ENCODE data around the gene ZNF276.
"Not testable (repeated sequence)": the region's sequence is repeated elsewhere in the genome, so short reads cannot be mapped to it uniquely, and the experiment has no call there.

ZNF276 gene, protein sequence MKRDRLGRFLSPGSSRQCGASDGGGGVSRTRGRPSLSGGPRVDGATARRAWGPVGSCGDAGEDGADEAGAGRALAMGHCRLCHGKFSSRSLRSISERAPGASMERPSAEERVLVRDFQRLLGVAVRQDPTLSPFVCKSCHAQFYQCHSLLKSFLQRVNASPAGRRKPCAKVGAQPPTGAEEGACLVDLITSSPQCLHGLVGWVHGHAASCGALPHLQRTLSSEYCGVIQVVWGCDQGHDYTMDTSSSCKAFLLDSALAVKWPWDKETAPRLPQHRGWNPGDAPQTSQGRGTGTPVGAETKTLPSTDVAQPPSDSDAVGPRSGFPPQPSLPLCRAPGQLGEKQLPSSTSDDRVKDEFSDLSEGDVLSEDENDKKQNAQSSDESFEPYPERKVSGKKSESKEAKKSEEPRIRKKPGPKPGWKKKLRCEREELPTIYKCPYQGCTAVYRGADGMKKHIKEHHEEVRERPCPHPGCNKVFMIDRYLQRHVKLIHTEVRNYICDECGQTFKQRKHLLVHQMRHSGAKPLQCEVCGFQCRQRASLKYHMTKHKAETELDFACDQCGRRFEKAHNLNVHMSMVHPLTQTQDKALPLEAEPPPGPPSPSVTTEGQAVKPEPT

GRCh38 chr16:89720813-89721545 is at the start of gene ZNF276, which contains the start of gene VPS9D1:
Gene ZNF276, plus strand, starts transcription at chr16:89721537. Its CDS starts 104 bp downstream, at chr16:89721641.
Gene VPS9D1, minus strand, starts transcription at chr16:89720898. Its CDS starts 37 bp downstream, at chr16:89720861.
- DNase-seq (ENCODE audit: low read depth, low spot score) = peak; percentile 69

DNA sequence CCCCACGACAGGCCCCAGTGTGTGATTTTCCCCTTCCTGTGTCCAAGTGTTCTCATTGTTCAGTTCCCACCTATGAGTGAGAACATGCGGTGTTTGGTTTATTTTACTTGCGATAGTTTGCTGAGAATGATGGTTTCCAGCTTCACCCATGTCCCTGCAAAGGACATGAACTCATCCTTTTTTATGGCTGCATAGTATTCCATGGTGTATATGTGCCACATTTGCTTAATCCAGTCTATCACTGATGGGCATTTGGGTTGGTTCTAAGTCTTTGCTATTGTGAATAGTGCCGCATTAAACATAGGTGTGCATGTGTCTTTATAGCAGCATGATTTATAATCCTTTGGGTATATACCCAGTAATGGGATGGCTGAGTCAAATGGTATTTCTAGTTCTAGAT is 49.8 kb upstream of the ZNF276 start:
- not testable (repeated sequence) for DNase-seq (ENCODE audit: low read depth, low spot score)

- DNase-seq (ENCODE audit: low read depth, low spot score) = no peak
Observed at GRCh38 chr16:89672177-89672941, 49.0 kb upstream of the ZNF276 start.

DNA sequence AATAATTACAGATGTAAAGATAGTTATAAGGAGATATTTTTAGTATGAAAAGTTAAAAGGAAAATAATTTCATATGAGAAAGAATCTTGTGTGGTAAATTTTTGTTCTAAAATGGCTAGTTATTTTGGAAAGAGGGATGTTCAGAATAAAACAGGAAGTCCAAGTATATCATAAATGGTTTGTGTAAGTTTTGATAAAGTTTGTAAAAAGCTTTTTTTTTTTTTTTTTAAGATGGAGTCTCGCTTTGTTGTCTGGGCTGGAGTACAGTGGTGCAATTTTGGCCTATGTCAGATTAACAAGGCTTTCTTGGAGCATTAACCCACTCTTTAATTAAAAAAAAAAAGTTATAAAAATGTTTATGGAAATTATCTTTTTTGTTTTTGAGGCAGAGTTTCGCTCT is 43.1 kb upstream of the ZNF276 start:
- DNase-seq (ENCODE audit: low read depth, low spot score) = no peak

DNA sequence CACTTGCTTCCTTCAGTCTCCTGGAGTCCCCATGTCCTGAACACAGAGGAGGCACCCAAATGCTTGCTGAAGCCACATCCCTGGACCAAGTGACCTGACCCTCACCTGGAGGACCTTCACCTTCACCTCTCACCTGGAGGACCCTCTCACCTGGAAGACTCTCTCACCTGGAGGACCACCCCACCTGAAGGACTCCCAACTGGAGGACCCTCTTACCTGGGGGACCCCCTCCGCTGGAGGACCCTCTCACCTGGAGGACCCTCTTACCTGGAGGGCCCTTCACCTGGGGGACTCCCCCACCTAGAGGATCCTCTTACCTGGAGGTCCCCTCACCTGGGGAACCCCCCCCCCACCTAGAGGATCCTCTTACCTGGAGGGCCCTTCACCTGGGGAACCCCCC is 35.4 kb upstream of the ZNF276 start:
- DNase-seq (ENCODE audit: low read depth, low spot score) = no peak

- DNase-seq (ENCODE audit: low read depth, low spot score) = peak; percentile 84
Observed at GRCh38 chr16:89686520-89687091, 34.7 kb upstream of the ZNF276 start, which contains the start of gene CDK10. Gene CDK10, plus strand, starts transcription at chr16:89686689. Its CDS starts 22 bp downstream, at chr16:89686711.

DNA sequence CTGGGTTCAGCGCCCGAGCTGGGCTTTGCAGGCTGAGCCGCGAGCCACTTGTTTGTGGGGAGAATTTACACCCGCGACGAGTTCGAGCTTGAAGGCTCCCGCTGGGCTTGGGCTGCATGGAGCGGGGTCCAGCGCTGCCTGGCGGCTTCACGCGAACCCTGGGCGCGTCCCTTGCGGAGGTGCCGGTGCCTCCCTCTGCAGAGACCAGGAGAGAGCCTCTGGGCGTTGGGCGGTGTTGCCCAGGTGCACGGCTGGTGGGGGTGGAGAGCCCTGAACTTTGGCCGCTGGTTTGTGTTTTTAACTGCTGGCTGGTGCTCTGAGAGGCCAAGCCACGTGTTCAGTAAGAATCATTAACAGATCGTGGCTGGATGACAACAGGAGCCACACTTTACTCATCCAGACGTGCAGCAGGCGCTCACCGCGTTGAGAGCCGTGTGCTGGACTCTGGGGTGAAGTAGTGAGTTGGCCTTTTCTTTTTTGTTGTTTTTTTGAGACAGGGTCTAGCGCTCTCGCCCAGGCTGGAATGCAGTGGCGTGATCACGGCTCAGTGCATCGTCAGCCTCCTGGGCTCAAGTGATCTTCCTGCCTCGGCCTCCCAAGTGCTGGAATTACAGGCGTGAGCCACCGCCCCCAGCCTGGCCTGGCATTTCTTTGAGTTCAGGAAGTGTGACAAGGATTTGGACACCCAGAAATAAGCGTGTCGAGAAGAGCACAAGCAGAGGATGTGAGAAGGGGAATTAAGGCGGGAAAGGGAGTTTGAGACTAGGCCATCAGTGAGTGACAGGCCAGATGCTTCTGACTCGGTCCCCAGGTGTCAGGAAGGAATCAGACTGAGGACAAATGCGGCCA is 34.0 kb upstream of the ZNF276 start:
- no peak for DNase-seq (ENCODE audit: low read depth, low spot score)

GRCh38 chr16:89688395-89688794 is 32.9 kb upstream of the ZNF276 start:
- DNase-seq (ENCODE audit: low read depth, low spot score) = no peak

GRCh38 chr16:89689142-89689541 is 32.2 kb upstream of the ZNF276 start:
- no peak for DNase-seq (ENCODE audit: low read depth, low spot score)

- not testable (repeated sequence) for DNase-seq (ENCODE audit: low read depth, low spot score)
Observed at GRCh38 chr16:89689621-89690020, 31.7 kb upstream of the ZNF276 start.

- no peak for DNase-seq (ENCODE audit: low read depth, low spot score)
Observed at GRCh38 chr16:89690392-89690901, 30.9 kb upstream of the ZNF276 start.

DNA sequence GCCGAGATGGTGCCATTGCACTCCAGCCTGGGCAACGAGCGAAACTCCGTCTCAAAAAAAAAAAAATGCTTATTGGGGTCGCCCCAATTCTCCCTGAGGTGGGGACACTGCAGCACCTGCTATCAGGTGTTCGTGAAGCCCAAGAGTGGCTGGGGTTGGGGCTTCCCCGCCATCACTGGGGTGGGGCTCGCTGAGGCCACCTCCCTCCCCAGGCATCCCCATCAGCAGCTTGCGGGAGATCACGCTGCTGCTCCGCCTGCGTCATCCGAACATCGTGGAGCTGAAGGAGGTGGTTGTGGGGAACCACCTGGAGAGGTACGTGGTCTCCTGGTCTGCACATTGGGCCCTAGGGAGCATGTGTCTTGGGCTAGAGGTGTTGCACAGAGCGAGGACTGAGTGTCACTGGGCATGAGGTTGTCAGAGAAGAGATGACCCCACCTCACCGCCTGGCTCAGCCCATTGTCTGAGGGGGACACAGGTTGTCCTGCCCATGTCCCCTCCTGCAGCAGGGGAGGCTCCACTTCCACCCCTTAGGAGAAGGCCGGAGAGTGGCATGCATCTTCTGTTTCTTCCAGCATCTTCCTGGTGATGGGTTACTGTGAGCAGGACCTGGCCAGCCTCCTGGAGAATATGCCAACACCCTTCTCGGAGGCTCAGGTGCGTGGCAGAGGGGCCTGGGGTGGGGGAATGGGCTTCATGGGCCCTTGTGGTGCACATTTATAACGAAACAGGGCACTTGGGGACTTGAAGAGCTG is 29.9 kb upstream of the ZNF276 start:
- no peak for DNase-seq (ENCODE audit: low read depth, low spot score)

DNA sequence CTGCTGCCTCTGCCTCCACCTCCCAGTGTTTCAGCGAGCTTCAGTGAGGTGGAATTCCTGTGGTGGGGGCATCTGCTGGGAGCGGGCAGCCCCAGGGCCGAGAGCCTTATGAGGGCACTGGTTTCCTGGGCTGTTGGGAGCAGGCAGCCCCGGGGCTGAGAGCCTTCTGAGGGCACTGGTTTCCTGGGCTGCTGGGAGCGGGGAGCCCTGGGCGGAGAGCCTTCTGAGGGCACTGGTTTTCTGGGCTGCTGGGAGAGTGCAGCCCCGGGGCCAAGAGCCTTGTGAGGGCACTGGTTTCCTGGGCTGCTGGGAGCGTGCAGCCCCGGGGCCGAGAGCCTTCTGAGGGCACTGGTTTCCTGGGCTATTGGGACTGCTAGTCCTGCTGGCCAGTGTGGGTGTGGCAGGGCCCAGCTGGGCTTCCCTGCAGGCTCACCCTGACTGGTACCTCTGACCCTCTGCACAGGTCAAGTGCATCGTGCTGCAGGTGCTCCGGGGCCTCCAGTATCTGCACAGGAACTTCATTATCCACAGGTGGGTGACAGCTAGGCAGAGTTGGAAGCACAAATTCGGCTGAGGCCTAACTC is 29.3 kb upstream of the ZNF276 start:
- DNase-seq (ENCODE audit: low read depth, low spot score) = no peak

DNA sequence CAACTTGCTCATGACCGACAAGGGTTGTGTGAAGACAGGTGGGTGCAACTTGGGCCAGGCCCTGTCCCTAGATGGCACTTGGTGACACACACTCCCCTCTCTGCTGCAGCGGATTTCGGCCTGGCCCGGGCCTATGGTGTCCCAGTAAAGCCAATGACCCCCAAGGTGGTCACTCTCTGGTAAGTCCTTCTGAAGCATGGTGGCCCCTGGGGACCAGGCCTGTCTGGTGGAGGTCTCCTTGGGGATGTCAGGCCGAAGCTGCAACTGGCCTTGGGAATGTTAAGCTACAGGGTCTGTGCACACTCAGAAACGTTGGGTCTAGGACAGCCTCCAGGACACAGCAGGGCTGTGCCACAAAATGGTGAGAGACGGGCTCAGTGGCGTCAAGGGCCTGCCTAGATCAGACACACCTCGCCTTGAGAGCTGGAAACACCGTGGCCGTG is 28.0 kb upstream of the ZNF276 start:
- DNase-seq (ENCODE audit: low read depth, low spot score) = no peak

DNA sequence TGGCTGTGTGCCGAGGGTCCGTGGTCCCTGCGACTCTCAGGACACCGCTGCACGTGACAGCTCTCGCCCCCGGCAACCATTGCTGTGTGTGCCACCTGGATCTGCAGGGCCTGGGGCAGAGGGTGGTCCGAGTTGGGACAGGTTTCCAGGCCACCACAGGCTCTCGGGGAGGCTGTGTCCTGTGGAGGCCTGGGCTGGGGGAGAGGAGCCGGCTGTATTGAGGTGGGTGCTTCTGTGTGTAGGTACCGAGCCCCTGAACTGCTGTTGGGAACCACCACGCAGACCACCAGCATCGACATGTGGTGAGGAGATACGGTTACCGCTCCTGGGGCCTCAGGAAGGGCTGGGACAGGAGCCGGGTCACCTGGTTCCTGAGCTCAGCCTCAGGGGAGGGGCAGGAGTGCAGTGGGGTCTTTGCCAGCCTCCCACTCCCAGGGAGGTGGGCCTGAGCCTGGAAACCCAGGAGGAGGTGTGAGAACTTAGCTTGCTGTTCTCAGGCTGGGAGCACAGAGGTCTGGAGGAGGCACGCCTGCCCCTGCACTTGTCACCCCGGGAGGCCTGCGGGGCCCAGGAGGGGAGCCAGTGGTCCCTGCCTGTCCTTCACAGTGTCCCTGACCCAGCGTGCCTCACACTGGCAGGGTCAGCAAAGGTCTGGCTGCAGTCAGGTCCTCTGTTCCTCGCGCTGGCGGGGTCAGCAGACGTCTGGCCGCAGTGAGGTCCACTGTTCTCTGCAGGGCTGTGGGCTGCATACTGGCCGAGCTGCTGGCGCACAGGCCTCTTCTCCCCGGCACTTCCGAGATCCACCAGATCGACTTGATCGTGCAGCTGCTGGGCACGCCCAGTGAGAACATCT is 27.2 kb upstream of the ZNF276 start:
- DNase-seq (ENCODE audit: low read depth, low spot score) = no peak

GRCh38 chr16:89694784-89695085 is 26.6 kb upstream of the ZNF276 start:
- DNase-seq (ENCODE audit: low read depth, low spot score) = not testable (repeated sequence)

DNA sequence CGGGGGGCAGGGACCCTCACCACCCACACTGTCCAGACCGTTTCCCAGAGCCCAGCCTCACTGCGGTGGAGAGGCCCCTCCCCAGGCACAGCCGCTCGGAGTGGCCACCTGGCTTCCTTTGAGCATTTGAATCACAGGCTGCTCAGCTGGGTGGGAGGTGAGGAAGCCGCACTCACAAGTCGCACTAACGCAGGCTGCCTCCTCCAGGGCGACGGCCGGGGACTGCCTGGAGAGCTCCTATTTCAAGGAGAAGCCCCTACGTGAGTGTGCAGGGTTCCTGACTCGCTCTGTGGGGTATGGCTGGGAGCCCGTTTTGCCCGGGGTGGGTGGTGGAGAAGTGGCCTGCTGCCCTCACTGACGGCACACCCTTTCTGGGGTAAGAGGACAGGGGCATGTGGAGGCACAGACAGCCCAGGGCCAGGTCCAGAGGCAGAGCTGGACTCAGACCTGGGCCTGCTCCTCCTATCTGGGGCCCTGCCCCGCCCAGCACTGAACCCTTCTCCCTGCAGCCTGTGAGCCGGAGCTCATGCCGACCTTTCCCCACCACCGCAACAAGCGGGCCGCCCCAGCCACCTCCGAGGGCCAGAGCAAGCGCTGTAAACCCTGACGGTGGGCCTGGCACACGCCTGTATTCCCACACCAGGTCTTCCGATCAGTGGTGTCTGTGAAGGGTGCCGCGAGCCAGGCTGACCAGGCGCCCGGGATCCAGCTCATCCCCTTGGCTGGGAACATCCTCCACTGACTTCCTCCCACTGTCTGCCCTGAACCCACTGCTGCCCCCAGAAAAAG is 26.1 kb upstream of the ZNF276 start:
- DNase-seq (ENCODE audit: low read depth, low spot score) = no peak
